Stimulated activated CD8-positive, alpha-beta memory T cell treated with anti-CD3 and anti-CD28 coated beads, Interleukin-7, amount 100 ng/mL, for 24 hours (primary cell): Measurements from ENCODE around the gene ACOXL.

Source experiments
- DNase-seq: peaks from one replicate; pipeline ENCODE4 v3.0.0-alpha.2; 2020; ENCODE audit warnings: low read depth

ACOXL gene

DNA sequence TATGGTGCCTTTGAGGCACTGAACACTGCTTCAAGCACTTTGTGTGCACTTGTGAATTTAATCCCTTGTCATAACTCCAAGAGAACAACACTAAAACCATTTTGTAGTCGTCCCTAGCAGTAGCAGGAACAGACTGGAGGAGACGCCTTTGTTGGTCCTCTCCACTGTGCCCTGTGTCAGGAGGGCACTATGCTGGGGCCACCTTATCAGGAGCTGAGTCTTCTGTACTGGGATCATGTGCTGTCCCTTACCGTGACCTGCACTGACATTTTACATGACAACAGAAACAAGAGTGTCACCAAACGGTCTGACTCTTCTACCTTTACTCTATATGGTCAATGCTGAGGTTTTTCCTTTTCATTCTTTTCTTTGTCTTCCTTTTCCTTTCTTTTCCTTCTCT lies 62.0 kb downstream of the ACOXL start:
- no peak for DNase-seq

DNA sequence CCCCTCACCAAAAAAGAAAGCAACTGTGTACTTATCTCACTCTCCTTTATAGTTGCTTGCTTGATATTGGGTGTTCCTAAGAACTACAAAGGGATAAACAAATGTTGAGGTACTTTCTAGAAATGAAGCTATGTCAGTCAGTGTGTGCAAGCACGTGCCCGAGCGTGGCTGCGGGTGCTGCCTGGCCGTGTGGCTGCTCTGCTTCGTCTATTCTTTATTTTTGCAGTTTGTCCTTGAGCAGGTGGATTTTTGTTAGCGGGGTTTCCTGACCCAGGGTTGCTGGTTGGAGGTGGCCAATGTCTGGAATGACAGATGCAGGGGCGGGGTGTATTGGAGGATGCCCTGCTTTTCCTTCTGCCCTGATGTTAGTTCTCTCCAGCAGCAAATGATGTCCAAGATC lies 62.6 kb downstream of the ACOXL start:
- no peak for DNase-seq

DNA sequence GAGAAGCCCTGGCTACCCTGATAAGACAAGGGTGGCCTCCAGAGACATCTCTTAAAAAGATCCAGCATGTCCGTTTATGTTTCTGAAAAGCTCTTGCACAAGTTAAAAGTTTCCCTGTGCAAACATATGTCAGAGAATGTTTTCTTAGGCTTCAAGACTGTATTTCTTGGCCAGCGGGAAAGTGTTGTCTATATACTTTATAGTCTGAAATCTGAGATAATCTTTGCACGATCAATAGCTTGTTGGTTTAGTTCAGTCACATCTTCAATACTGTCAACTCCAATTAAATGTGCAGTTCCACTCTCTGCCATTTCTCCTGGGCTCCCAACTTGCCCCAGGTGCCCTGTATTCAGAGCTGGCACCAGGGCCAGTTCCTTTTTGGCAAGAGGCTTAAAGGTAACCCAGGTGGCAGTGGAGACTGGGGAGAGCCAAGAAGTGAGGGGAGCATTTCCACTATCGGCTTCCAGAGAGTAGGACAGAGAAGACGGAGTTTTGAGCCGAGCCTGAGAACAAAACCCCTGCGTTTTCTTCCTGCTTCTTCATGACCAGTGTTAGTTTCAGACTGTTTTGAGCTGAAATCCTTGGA lies 64.4 kb downstream of the ACOXL start:
- DNase-seq: no peak

DNA sequence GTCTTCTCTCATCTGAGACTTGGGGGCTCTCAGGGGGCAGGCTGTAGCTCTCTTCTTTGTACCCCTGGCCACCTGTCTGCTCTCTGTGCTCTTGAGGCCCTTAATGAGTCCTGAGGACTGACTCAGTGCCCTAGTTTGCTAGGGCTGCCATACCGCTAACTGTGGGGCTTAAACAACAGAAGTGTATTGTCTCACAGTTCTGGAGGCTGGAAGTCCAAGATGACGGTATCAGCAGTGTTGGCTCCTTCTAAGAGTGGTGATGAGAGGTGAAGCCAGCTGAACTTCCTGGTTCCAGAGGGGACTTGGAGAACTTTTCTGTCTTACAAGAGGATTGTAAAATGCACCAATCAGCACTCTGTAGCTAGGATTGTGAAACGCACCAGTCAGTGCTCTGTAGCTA lies 67.0 kb downstream of the ACOXL start:
- no peak for DNase-seq

DNA sequence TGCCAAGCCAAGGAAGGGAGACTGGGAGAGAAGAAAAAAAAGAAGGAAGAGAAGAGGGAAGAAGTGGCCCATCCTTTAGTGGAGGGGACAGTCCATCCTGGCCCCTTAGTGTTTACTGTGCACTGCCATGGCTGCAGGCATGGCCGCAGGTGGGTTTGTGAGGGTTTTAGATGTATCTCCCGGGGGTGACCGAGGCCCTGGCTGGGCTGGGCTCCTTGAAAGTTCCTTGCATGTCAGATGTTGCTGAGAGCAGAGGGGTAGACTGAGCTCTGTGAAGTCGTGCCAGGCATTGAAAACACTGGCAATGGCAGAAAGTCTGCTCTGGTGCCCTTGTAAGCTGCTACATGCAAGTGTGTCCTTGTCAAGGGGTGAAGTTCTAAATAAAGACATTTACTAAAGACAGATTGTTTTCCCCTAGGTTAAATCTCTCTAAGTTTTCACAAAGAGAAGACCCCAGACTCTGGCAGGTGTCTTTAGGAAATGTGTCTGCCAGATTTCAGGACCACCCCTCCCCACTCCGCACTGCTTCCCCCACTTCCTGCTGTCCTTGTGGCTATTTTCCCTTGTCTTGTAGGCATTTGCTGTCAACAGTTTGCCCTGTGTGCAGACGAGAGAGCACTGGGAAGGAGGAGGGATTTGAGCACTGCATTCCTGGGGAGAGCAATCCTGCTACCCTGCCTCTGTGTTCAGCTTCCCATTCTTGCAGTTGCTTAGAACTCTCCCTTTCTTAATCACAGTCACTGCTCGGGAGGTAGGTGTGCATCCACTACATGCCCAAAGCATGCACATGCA lies 68.4 kb downstream of the ACOXL start:
- no peak for DNase-seq

DNA sequence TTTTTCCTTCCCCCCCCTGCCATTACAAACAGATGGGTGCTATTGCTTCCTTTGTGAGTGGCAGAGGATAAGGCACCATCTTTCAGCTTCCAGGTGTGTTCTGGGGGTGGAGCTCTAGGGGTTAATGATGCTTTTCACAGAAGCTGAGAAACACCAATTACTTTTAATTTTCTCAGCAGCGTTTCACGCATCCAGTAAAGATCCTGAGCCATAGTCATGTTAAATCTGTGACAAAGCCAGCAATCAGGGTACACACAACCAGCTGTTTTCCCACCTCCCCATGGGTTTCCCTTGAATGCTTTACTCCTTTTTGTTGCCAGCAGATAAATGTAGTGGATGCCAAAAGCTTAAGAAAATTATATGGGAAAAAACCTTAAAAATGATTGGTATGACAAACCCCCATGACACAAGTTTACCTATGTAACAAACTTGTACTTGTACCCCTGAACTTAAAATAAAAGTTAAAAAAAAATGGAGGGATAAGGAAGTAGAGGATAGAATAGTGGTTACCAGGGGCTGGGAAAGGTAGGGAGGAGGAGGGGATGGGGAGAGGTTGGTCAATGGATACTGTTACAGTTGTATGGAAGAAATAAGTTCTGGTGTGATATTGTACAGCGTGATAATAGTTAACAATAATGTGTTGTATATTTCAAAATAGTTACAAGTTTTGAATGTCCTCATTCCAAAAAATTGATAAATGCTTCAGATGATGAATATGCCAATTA lies 70.0 kb downstream of the ACOXL start:
- no peak for DNase-seq

DNA sequence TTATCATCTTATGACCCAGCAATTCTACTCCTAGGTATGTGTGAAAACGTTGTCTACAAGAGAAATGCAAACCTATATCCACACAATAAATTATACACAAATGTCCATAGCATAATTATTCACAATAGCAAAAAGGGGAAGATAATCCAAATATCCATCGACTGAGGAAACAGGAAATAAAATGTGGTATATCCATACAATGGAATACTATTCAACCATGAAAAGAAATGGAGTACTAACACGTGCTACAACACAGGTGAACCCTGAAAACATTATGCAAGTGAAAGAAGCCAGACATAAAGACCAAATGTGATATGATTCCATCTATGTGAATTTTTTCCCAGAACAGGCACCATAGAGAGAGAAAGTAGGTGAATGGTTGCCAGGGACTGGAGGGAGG lies 72.1 kb downstream of the ACOXL start:
- DNase-seq: no peak

DNA sequence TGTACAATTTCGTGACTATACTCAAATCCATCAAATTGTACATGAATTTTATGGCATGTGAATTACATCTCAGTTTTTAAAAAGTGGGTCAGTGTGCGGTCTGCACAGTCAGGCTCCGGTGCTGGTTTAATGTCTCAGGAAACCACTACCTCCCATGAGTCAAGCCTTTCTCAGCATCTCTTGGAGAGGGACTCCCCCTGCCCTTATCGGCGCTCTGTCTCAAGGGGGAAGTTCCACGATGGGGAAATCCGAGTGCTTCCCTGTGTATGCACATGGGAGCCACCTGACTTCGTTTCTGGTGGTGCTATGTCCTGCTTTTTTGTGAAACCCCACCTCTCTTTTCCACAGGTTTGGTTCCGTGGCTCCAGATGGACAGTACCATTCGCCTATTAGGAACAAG lies 72.5 kb downstream of the ACOXL start:
- DNase-seq: peak; percentile 26

DNA sequence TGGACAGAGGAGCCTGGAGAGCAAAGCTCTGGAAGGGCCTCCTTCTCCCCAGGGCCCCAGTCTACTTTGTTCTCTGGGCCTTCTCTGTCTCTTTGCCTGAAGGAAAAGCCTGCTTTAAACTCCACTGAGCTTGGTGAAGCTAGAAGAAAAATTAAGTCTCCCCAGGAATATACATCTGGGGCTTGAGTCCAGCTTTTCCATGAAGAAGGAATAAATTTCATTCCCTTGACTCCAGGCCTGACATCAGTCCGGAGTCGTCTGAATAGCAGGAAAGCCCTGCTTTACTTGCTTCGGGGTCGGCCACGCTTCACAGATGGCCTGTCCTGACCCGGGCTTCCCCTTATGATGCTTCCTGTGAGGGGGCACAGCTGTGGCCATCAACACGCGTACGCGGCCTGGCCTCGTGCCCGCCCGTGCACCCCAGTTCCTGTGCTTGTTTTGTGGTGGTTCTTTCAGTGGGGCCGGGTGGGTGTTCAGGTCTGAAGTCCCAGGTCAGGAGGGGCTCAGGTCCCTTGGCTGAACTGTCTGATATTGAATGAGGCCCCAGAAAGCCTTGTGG lies 73.6 kb downstream of the ACOXL start:
- DNase-seq: no peak

DNA sequence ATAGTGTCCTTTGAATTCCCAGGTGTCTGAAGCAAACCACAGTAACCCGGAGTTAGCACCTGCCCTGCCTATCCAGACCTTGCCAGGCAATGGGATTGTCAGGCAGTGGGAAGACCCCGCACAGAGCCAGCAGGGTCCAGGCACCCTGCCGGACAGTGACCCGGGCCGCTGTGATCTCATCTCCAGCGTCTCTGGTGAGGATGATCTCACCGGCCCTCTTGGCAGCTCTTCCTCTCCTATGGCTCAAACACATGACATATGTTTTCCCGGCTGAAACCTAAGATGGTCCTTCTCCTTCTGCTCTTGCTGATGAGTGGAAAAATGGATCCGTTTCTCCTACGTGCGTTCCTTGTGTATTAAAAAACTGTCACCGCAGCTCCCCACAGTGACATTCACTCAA lies 75.1 kb downstream of the ACOXL start:
- no peak for DNase-seq

DNA sequence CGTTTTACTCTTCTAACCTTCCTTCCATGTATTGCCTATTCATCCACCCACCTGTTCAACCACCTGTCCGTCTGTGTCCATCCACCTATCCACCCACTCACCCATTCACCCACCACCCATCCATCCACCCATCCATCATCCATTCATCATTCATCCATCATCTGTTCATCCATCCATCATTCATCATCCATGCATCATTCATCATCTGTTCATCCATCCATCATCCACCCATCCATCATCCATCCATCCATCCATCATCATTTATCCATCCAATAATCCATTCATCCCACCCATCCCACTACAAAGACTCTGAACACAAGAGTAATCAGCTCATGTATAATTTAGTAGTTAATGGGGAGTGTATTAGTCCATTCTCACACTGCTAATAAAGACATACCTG lies 78.0 kb downstream of the ACOXL start:
- no peak for DNase-seq

DNA sequence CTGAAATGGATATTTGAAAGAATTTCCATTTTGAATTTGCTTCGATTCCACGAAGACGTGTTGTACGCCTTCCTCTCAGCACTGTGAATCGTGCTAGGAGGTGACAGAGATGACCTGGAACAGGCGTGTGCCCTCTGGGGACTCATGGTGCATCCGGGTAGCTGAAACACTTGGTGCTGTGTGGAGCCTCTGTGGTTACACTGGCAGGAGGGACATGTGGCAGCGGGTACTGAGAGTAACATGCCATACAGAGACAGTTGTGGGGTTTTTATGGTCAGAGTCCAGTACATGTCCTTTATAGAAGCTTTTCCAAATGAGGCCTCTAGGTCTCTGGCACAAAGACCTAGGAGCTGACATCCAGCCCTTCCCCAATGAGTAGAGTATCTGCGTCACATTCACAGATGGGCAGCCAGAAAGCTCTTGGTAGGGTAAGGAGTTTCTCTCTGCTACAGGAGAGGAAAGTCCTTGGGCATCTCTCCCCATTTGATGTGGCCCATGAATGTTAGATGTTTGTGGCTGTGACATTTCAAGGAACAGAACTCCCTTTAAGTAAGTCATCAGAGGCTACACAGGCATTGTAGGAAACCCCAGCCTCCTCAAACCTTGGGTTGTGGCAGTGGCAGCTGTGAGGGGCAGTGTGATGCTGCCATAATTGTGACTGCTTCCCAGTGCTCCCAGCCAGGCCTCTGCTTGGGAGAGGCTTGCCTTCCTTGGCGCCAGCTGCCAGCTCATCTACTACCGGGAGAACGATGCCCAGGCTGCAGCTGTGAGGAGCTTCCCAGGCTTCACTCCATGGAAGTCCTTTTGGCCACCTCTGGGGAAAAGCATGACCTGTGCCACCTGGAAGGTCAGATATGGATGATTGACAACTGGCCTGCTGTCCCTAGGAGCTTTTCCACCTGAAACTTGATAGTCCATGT lies 80.6 kb downstream of the ACOXL start:
- DNase-seq: no peak

DNA sequence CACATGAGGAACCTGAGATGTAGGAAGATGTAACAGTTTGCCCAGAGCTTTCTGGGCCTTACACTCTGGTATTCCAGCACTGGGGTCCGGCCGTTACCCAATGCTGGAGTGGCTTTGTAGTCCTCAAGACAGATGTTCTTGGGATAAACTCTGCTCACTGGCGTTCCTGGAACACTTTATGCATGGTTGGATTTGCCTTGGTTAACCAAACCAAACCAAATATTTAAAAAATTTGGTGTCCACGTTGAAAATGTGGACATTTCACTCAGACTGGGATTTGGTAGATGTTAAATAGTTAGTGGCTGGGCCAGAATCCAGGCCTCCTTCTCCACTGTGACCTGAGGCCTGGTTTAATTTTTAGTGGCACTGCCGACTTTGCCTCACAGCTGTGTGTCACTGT lies 81.5 kb downstream of the ACOXL start:
- DNase-seq: no peak

DNA sequence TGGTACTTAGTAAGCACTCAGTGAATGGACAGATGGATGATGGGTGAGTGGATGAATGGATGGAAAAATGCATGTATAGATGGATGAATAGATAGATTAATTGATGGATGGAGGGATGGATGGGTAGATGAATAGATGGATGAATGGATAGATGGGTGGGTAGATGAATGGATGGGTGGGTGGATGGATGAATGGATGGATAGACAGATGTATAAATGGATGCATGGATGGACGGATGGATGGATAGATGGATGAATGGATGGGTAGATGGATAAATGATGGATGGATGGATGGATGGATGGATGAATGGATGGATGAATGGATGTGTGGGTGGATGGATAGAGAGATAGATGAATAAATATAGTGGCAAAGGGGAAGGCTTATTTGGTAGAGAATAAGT lies 83.6 kb downstream of the ACOXL start:
- no peak for DNase-seq

DNA sequence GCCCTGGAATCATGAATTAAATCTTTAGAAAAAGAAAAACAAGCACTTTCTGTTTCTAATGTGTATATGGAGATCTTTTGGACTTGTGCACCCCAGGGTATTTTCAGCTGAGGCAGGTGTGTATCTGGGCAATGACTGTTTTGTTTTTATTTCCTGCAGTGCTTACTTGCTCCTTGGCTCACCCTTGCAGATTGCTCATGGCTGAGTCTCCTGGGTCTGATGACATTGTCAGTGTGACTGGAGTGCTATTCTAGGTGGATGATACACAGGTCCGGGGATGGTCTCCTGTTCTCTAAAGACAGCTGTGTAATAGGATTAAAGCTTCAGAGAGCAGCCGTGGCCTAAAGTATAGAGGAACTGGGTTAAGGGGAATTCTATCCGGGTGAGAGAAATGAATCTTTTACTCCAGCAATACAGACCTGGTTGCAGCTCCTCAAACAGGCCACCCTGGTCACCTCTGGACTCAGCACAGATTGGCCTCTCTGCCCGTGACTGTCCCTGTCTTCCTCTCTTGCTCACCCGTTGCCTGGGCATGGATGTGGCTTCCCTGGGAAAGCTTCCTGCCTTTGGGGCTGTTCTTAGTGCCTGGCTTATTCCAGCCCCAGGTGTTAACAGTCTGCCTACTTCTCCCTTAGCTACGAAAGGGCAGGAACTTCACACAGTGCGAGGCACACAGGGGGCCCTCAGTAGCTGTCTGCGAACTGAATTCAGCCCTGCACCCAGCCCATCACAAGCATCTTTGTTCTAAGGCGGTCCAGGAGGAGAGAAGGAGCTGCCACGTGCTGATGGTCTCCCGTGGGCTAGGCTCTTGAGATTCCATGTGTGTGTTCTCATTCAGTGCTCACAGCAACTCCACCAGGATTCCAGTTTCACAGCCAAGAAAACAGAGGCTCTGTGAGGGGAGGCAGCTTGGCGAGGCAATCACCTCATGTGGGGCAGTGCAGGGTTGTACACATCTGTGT lies 84.3 kb downstream of the ACOXL start:
- no peak for DNase-seq

DNA sequence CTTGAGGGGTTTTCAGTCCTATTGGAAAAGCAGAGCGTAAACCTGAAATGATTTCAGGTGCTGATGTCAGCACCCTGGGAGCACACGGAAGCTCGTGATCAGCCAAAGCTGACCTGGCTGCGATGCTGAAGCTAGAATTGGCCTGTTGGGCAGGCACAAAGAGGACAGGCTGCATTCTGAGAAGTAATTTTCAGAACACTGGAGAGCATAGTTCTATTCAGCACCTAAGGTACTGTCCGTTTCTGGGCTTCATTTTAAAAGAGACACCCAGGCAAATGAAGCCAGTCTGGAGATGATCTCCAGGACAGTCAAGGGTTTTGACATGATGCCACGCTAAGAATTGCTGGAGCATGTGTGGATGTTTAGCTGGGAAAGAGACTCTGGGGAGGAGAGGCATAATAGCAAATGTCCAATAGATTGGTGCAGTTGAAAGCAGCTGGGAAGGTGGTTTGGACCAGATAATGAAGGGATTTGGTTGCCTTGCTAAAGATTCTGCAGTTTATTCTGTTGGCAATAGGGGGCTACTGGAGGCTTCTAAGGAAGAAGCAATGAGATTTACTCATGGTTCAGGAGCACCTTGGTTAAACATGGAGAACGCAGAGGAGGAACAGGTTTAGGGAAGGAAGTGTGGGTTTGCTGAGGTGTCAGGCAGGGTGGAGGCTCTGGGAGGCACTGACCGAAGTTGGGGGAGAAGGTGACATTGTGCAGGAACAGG lies 86.6 kb downstream of the ACOXL start:
- DNase-seq: no peak

DNA sequence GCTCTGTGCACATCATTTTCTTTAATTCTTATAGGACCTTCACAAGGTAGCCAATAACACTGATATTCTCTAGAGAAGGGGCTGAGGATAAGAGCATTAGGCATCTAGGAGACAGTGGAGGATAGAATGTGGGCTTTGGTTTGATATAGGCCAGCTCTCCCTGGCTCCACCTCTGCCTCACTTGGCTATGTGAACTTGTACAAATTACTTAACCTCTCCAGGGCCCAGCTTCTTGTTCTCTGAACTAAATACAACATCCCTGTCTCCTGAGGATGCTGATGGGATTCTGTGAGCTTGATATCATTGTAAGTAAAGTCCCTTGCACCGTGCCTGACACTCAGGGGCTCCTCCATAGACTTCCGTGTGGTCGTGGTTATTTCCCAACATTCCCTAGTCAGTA lies 87.3 kb downstream of the ACOXL start:
- no peak for DNase-seq

DNA sequence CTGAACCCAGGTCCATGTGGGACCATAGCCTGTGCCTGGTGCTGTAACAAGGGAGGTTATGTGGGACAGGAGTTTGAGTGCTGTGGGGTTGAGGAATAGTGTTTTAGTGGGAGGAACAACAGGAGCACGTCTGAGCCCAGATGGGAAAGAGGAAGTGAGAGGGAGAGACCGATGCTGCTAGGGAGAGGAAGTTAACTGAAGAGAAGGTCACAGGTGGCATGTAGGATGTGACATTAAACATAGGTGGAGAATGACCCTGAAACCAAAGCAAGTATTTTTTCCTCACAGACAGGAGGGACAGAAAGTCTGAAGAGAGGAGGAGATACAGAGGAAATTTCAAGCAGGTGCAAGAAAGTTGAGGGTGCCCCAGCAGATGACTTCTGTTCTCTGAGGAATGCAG lies 87.8 kb downstream of the ACOXL start:
- no peak for DNase-seq

DNA sequence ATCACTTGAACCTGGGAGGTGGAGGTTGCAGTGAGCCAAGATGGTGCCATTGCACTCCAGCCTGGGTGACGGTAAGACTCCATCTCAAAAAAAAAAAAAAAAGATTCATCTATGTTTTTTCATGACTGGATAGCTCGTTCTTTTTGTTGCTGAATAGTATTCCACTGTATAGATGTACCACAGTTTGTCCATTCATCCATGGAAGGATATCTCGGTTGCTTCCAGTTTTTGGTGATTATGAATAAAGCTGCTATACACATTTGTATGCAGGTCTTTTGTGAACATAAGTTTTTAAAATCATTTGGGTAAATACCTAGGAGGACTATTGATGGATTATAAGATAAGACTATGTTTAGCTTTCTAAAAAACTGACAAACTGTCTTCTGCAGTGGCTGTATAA lies 90.8 kb downstream of the ACOXL start:
- DNase-seq: no peak

DNA sequence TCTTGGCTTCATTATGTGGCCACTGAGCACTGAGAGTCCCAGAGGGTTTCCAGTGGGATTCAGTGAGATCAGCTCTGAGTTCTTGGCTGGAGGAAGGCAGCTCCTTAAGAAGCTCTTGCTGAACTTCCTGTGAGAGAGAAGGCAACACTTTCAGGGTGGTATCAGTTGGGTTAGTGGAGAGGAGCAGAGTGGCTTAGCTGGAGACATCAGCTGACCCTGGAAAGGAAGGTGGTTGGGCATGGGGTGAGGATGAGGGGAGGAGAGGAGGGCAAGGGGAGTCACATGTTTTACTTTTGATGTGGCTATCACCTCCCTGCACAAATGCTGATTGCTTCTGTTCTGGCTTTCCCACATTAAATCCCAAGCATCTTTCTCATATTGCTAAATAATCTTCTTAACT lies 95.1 kb downstream of the ACOXL start:
- no peak for DNase-seq
